ENCODE measurements around the gene RTP3. TPM values are rescaled to one million over a fixed set of nuclear protein-coding genes. Genes with fewer than 3 reads are reported as not detected.

The RTP3 gene
- total and polyA plus RNA-seq, 2 of the 8 experiments (the other 6 are each of a cell fraction or from before 2014, with no cell fraction given) = 0.08 TPM; not detected in 1

DNA sequence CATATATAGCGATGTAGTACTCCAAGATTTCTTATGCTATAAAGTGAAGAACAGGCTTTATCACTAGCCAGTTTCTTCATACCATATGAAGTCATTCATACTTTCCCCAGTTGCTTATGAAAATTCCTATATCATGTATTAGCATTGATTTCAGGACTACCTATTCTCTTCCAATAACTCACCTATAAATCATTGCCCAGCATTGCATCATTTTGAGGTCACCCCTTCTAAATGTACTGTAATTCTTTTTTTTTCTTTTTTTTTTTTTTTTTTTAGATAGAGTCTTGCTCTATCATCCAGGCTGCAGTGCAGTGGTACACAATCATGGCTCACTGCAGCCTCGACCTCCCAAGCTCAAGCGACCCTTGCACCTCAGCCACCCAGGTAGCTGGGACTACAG lies 27.1 kb downstream of the RTP3 start:
- H2BK15ac ChIP-seq (ENCODE audit: low read length) = no peak overlapping the region
- no peak overlapping the region for H3K4me2 ChIP-seq (ENCODE audit: insufficient read depth in 1 of 2, low read depth in 2 of 2, low read length in 2 of 2)
- CTCF ChIA-PET (ENCODE audit: partially characterized antibody) = interaction anchor here (0.8 kb wide), 1 partner anchor 29 kb away, joined by 3 read pairs; no protein-coding TSS in a partner anchor
- WGBS, 2 experiments (ENCODE audit: extremely low coverage in 1 of 2, insufficient coverage in 1 of 2, insufficient read length in 1 of 2, insufficient replicate concordance in 2 of 2, low coverage in 1 of 2, low lambda C conversion rate in 2 of 2, missing lambda C conversion rate in 1 of 2) = 95% methylated on average over 3 of the region's 3 CpGs; no CpG with 5 or more reads in 1 of the 2 experiments
- no peak overlapping the region for H2AFZ ChIP-seq (ENCODE audit: low read length)
- no peak overlapping the region for H3K18ac ChIP-seq (ENCODE audit: extremely low read depth, low read length)
- no peak overlapping the region for H4K5ac ChIP-seq (ENCODE audit: insufficient read length, low read depth, low read length)
- TF ChIP-seq TCF12 (IDR thresholded peaks at IDR 0.05; ENCODE audit: low read depth, low read length) (no peak), SP2 (IDR thresholded peaks at IDR 0.05; ENCODE audit: low read length) (no peak), EGR1 (IDR thresholded peaks at IDR 0.05; ENCODE audit: borderline replicate concordance, low read depth, low read length) (no peak), ASH2L (IDR thresholded peaks at IDR 0.05; ENCODE audit: low read length) (no peak)
- H3K9me3 ChIP-seq (ENCODE audit: insufficient read depth in 2 of 2, low read depth in 1 of 2, low read length in 1 of 2) = no peaks in the 10 kb centered on the region
- H4K91ac ChIP-seq (replicated peaks; ENCODE audit: insufficient read length, low read length) = no peak overlapping the region
- no peak overlapping the region for H2BK120ac ChIP-seq (replicated peaks; ENCODE audit: low read depth, low read length)
- no peak overlapping the region for H4K8ac ChIP-seq (ENCODE audit: extremely low read depth, insufficient read depth, low read length)
- no peaks in the 10 kb centered on the region for H3K36me3 ChIP-seq (ENCODE audit: control insufficient read depth in 2 of 4, insufficient read depth in 4 of 4, low read length in 3 of 4)
- no peak overlapping the region for H3K27ac ChIP-seq (ENCODE audit: low read depth, low read length)
- H3K4me1 ChIP-seq (replicated peaks in 1 of 4; ENCODE audit: control insufficient read depth in 3 of 4, insufficient read depth in 4 of 4, low read length in 3 of 4) = no peaks in the 10 kb centered on the region
- FAIRE-seq (no peak), DNase-seq (ENCODE audit: low read depth in 1 of 2, low spot score in 2 of 2) (no peak)
- no peak overlapping the region for H3K4me3 ChIP-seq (ENCODE audit: extremely low read depth in 1 of 4, insufficient read depth in 2 of 4, low read depth in 3 of 4, low read length in 4 of 4)
- no peak overlapping the region for H3K4ac ChIP-seq (replicated peaks; ENCODE audit: insufficient read length, low read depth, low read length)
- H4K20me1 ChIP-seq (replicated peaks in 1 of 2; ENCODE audit: control insufficient read depth in 1 of 2, insufficient read depth in 2 of 2, low read length in 2 of 2) = no peaks in the 10 kb centered on the region
- no peak overlapping the region for H2BK5ac ChIP-seq (ENCODE audit: low read depth, low read length)
- no peaks in the 10 kb centered on the region for H3K27me3 ChIP-seq (replicated peaks in 1 of 4; ENCODE audit: control insufficient read depth in 3 of 4, extremely low read depth in 1 of 4, insufficient read depth in 3 of 4, low read length in 3 of 4)
- peaks cover 5% of the 10 kb centered on the region; the same call in 1 of the 2 replicates for H3K23me2 ChIP-seq (ENCODE audit: low read depth, low read length)
- H3K14ac ChIP-seq (ENCODE audit: insufficient read length) = no peak overlapping the region
- no peak overlapping the region for H3K56ac ChIP-seq (replicated peaks; ENCODE audit: insufficient read length, low read depth, low read length)
- H2BK12ac ChIP-seq (ENCODE audit: low read depth, low read length) = no peak overlapping the region
- no peak overlapping the region for H3K23ac ChIP-seq (ENCODE audit: insufficient read length)
- POLR2A ChIA-PET (ENCODE audit: partially characterized antibody) = interaction anchor here (1.1 to 1.6 kb wide), 2 partner anchors 8 to 21 kb away, joined by 3 to 6 read pairs; no protein-coding TSS in a partner anchor
- H2BK20ac ChIP-seq (ENCODE audit: low read length) = no peak overlapping the region
- H3K9ac ChIP-seq (replicated peaks in 1 of 4; ENCODE audit: extremely low read depth in 1 of 4, low read depth in 3 of 4, low read length in 3 of 4) = no peak overlapping the region
- no peaks in the 10 kb centered on the region for H3K79me1 ChIP-seq (ENCODE audit: low read depth, low read length)
- H3K79me2 ChIP-seq (ENCODE audit: control insufficient read depth in 1 of 2, insufficient read depth in 2 of 2, low read length in 2 of 2) = no peaks in the 10 kb centered on the region
- H2AK5ac ChIP-seq (ENCODE audit: low read depth, low read length) = no peak overlapping the region
